HCT116 (cell line): ENCODE data around the gene NCMAP. TPM values are rescaled to one million over a fixed set of nuclear protein-coding genes. Genes with fewer than 3 reads are reported as not detected.

Experiments used
- ATAC-seq: fragments of 200-7000 bp; cut with Tn5 transposase; 2 replicates; pipeline ENCODE4 v1.9.1; 2020; ENCODE audit warnings: mild to moderate bottlenecking, moderate library complexity
- BruUV-seq: library from RNA; stranded (reverse); fragments of 400-500 nt; replicated peaks from 2 replicates; lab custom pipeline; 2021; lab: Mats Ljungman, UMichigan
- CTCF ChIA-PET: fragments of 300-600 bp; sonication (Branson Sonifier 250); formaldehyde crosslinking; loops from one replicate; lab custom pipeline; 2021; ENCODE audit warnings: antibody characterized with exemption; lab: Charles Lee
- POLR2A ChIA-PET: fragments of 300-600, 350-600 bp; sonication (Branson Sonifier 250); formaldehyde crosslinking; loops from one replicate; lab custom pipeline; 2021; ENCODE audit warnings: antibody characterized with exemption; lab: Charles Lee
- RAD21 ChIA-PET, 2 experiments: fragments of 300-600 bp; sonication (Branson Sonifier 250); formaldehyde crosslinking; loops; one replicate each; lab custom pipeline; 2023; ENCODE audit warnings: low total read pairs in 2 of 2; ENCODE audit not compliant: uncharacterized antibody in 2 of 2, unreplicated experiment in 2 of 2, low non-redundant PET in 1 of 2; lab: Charles Lee
- DNase-seq: peaks from one replicate; pipeline ENCODE4 v3.0.0-alpha.2; 2010; ENCODE audit warnings: low read depth, low spot score
- H2AFZ ChIP-seq: fragments of 200-600 bp; shearing (Covaris generic), sonication (generic); 2 replicates; pipeline ENCODE4 v1.6.1; 2017; ENCODE audit warnings: low read depth, mixed run types, mixed read lengths, antibody characterized with exemption, low read length; ENCODE audit not compliant: poor library complexity, severe bottlenecking
- H3K27ac ChIP-seq: 2 replicates; pipeline ENCODE4 v1.5.1; 2012; ENCODE audit warnings: low read depth, low read length
- H3K27me3 ChIP-seq: fragments of 200-600 bp; sonication (generic); 2 replicates; pipeline ENCODE4 v1.6.1; 2016; ENCODE audit warnings: mixed run types, low read length, mixed read lengths; ENCODE audit not compliant: insufficient read depth
- H3K36me3 ChIP-seq, 2 experiments: fragments of 200-500 bp in 1 of 2; fragments of 200-600 bp in 1 of 2; sonication (Bioruptor generic) in 1 of 2; sonication (generic) in 1 of 2; 2 replicates each; pipeline versions ENCODE4 v1.5.1 to v1.6.1; 2014 to 2016; ENCODE audit warnings: low read length in 2 of 2, inconsistent platforms in 1 of 2, mixed read lengths in 1 of 2, mixed run types in 1 of 2; ENCODE audit not compliant: insufficient read depth in 2 of 2, control insufficient read depth in 1 of 2
- H3K4me1 ChIP-seq, 2 experiments: fragments of 200-600 bp in 1 of 2; sonication (generic) in 1 of 2; 2 replicates each; pipeline versions ENCODE4 v1.5.1 to v1.6.1; 2012 to 2017; ENCODE audit warnings: low read length in 2 of 2, inconsistent platforms in 1 of 2, mild to moderate bottlenecking in 1 of 2, mixed read lengths in 1 of 2, mixed run types in 1 of 2, moderate library complexity in 1 of 2; ENCODE audit not compliant: insufficient read depth in 2 of 2, control insufficient read depth in 1 of 2
- H3K4me2 ChIP-seq: fragments of 200-600 bp; sonication (generic); 2 replicates; pipeline ENCODE4 v1.6.1; 2017; ENCODE audit warnings: mixed run types, low read length, mixed read lengths
- H3K4me3 ChIP-seq, 2 experiments: fragments of 200-600 bp in 1 of 2; sonication (generic) in 1 of 2; replicated peaks in 1 of 2; 2 replicates each; pipeline ENCODE4 v1.5.1; 2011 to 2016; ENCODE audit warnings: low read length in 2 of 2, control low read depth in 1 of 2, low read depth in 1 of 2, mild to moderate bottlenecking in 1 of 2, mixed read lengths in 1 of 2, mixed run types in 1 of 2
- H3K79me2 ChIP-seq: fragments of 200-600 bp; sonication (generic); 2 replicates; pipeline ENCODE4 v1.6.1; 2017; ENCODE audit warnings: mild to moderate bottlenecking, mixed run types, low read length, moderate library complexity, mixed read lengths; ENCODE audit not compliant: insufficient read depth
- H3K9ac ChIP-seq: fragments of 200-600 bp; sonication (generic); 2 replicates; pipeline ENCODE4 v1.6.1; 2016; ENCODE audit warnings: low read length, mixed read lengths
- H3K9me2 ChIP-seq: fragments of 200-600 bp; sonication (generic), shearing (Covaris generic); 2 replicates; pipeline ENCODE4 v1.6.1; 2017; ENCODE audit warnings: mixed run types, mild to moderate bottlenecking, moderate library complexity; ENCODE audit not compliant: insufficient read depth
- H3K9me3 ChIP-seq, 2 experiments: fragments of 200-500 bp in 1 of 2; fragments of 200-600 bp in 1 of 2; sonication (Bioruptor generic) in 1 of 2; sonication (generic) in 1 of 2; 2 replicates each; pipeline ENCODE4 v1.6.1; 2014 to 2017; ENCODE audit warnings: low read length in 2 of 2, mixed read lengths in 2 of 2, inconsistent platforms in 1 of 2, low read depth in 1 of 2, mild to moderate bottlenecking in 1 of 2, mixed run types in 1 of 2, moderate library complexity in 1 of 2; ENCODE audit not compliant: control insufficient read depth in 1 of 2, insufficient read depth in 1 of 2
- H4K20me1 ChIP-seq: fragments of 200-600 bp; sonication (generic), shearing (Covaris generic); 2 replicates; pipeline ENCODE4 v1.6.1; 2017; ENCODE audit warnings: mixed run types, mild to moderate bottlenecking, moderate library complexity; ENCODE audit not compliant: insufficient read depth
- CBX3 ChIP-seq: IDR thresholded peaks from 2 replicates; pipeline ENCODE4 v1.6.1; 2012; ENCODE audit warnings: low read depth
- CEBPB ChIP-seq: IDR thresholded peaks from 2 replicates; pipeline ENCODE4 v1.6.1; 2012; ENCODE audit warnings: low read depth
- CTCF ChIP-seq, 3 experiments: fragments of 200-600 bp in 1 of 3; sonication (generic) in 1 of 3; IDR thresholded peaks in 2 of 3; conservative IDR thresholded peaks in 1 of 3; 2 replicates each; pipeline ENCODE4 v1.5.1; 2012 to 2017; ENCODE audit warnings: low read depth in 2 of 3, low read length in 2 of 3, antibody characterized with exemption in 1 of 3, borderline replicate concordance in 1 of 3, control low read depth in 1 of 3, mild to moderate bottlenecking in 1 of 3, mixed read lengths in 1 of 3, mixed run types in 1 of 3, moderate library complexity in 1 of 3; ENCODE audit not compliant: insufficient read depth in 1 of 3
- EGR1 ChIP-seq: IDR thresholded peaks from 2 replicates; pipeline ENCODE4 v1.6.1; 2012; ENCODE audit warnings: low read depth
- ELF1 ChIP-seq: IDR thresholded peaks from 2 replicates; pipeline ENCODE4 v1.6.1; 2012; ENCODE audit warnings: low read depth, borderline replicate concordance
- EZH2 ChIP-seq: fragments of 200-600 bp; sonication (generic); IDR thresholded peaks from 2 replicates; pipeline ENCODE4 v1.6.1; 2017; ENCODE audit warnings: antibody characterized with exemption, mixed run types
- FOSL1 ChIP-seq: IDR thresholded peaks from 2 replicates; pipeline ENCODE4 v1.6.1; 2012; ENCODE audit warnings: low read depth
- JUND ChIP-seq: IDR thresholded peaks from 2 replicates; pipeline ENCODE4 v1.6.1; 2012
- MAX ChIP-seq: IDR thresholded peaks from 2 replicates; pipeline ENCODE4 v1.6.1; 2012
- POLR2A ChIP-seq: IDR thresholded peaks from 2 replicates; pipeline ENCODE4 v1.7.0; 2011; ENCODE audit warnings: borderline replicate concordance; ENCODE audit not compliant: insufficient read depth, insufficient read length; ENCODE audit errors: extremely low read depth
- POLR2AphosphoS5 ChIP-seq: IDR thresholded peaks from 2 replicates; pipeline ENCODE4 v1.6.1; 2011; ENCODE audit warnings: mild to moderate bottlenecking, low read depth, low read length, moderate library complexity
- RAD21 ChIP-seq: IDR thresholded peaks from 2 replicates; pipeline ENCODE4 v1.6.1; 2012; ENCODE audit warnings: low read depth, mild to moderate bottlenecking
- SP1 ChIP-seq: IDR thresholded peaks from 2 replicates; pipeline ENCODE4 v1.6.1; 2012; ENCODE audit warnings: low read depth
- SRF ChIP-seq: IDR thresholded peaks from 2 replicates; pipeline ENCODE4 v1.6.1; 2012; ENCODE audit warnings: low read depth
- TCF7L2 ChIP-seq: IDR thresholded peaks from 2 replicates; pipeline ENCODE4 v1.7.0; 2011; ENCODE audit warnings: borderline replicate concordance, inconsistent platforms; ENCODE audit not compliant: insufficient read depth, insufficient read length; ENCODE audit errors: extremely low read depth
- YY1 ChIP-seq: IDR thresholded peaks from 2 replicates; pipeline ENCODE4 v1.6.1; 2011; ENCODE audit warnings: low read length, low read depth, moderate library complexity, mild to moderate bottlenecking; ENCODE audit not compliant: insufficient replicate concordance; ENCODE audit errors: extremely low read depth
- ZFX ChIP-seq: fragments of 450-650 bp; IDR thresholded peaks from 2 replicates; pipeline ENCODE4 v1.6.1; 2017
- ZNF274 ChIP-seq: fragments of 200-500 bp; sonication (Bioruptor generic); IDR thresholded peaks from 2 replicates; pipeline ENCODE4 v1.6.1; 2014; ENCODE audit warnings: mild to moderate bottlenecking, low read depth, low read length, inconsistent platforms
- intact Hi-C: fragments of 100-400 bp; cut with micrococcal nuclease; formaldehyde crosslinking; loops from 2 replicates; pipeline ENCODE4 v1.10.0; 2022
- total RNA-seq: library from RNA; stranded (reverse); gene quantifications from one replicate; pipeline ENCODE4 v1.2.1, GENCODE V29; 2021; ENCODE audit not compliant: unreplicated experiment
- TF ChIP-seq, protein P1 (sequence below): IDR thresholded peaks from 2 replicates; pipeline ENCODE4 v1.6.1; 2011; ENCODE audit warnings: mild to moderate bottlenecking, low read length, moderate library complexity; ENCODE audit not compliant: insufficient replicate concordance; ENCODE audit errors: extremely low read depth

Gene NCMAP
- total RNA-seq, 1 experiment from 2014 or later: 0.84 TPM

DNA sequence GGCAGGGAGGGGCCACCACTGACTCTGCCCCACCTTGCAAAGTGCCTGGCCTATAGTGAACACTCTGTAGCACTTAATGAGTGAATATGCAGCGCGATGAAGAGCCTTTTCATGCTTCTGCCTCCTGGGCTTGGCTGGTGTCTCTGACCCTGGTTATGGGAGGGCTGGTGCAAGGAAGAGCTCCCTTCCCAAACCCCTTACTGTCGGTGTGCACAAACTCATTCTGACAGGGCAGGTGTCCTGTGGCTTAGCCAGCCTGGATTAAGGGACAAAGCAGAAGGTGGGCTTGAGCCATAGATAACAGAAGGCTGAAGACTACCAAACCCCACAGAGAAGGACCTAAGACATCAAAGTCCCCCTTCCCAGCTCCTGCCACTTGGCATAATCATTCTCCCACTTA lies 2.0 kb upstream of the NCMAP start:
- Histone ChIP-seq H3K4me1 (peaks cover 16 to 24% of the 10 kb centered on the region in 2 experiments; a peak in 3 of 4 replicates), H3K9me3 (no peaks in the 10 kb centered on the region), H3K27me3 (no peaks in the 10 kb centered on the region), H3K36me3 (no peaks in the 10 kb centered on the region), H3K9me2 (no peaks in the 10 kb centered on the region), H3K4me3 (no peak overlapping the region), H3K9ac (no peak overlapping the region), H3K79me2 (no peaks in the 10 kb centered on the region), H3K27ac (no peak overlapping the region), H3K4me2 (no peak overlapping the region), H4K20me1 (no peaks in the 10 kb centered on the region), H2AFZ (no peak overlapping the region)
- ChIA-PET RAD21 (interaction anchor here in 1 of 2 experiments (0.5 kb wide), 1 partner anchor 42 kb away, joined by 3 read pairs; no protein-coding TSS in a partner anchor), CTCF (interaction anchor here (0.7 kb wide), 1 partner anchor 34 kb away, joined by 4 read pairs; no protein-coding TSS in a partner anchor), POLR2A (no interaction called here)
- intact Hi-C loops: no loop called here
- TF ChIP-seq, protein P1, sequence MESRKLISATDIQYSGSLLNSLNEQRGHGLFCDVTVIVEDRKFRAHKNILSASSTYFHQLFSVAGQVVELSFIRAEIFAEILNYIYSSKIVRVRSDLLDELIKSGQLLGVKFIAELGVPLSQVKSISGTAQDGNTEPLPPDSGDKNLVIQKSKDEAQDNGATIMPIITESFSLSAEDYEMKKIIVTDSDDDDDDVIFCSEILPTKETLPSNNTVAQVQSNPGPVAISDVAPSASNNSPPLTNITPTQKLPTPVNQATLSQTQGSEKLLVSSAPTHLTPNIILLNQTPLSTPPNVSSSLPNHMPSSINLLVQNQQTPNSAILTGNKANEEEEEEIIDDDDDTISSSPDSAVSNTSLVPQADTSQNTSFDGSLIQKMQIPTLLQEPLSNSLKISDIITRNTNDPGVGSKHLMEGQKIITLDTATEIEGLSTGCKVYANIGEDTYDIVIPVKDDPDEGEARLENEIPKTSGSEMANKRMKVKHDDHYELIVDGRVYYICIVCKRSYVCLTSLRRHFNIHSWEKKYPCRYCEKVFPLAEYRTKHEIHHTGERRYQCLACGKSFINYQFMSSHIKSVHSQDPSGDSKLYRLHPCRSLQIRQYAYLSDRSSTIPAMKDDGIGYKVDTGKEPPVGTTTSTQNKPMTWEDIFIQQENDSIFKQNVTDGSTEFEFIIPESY: no peak
- TF ChIP-seq ZFX (no peak), RAD21 (no peak), CEBPB (no peak), CBX3 (no peak), ELF1 (no peak), EGR1 (no peak), POLR2A (no peak), ZNF274 (no peak), YY1 (no peak), MAX (no peak), EZH2 (no peak), FOSL1 (no peak), SRF (no peak), JUND (no peak), TCF7L2 (no peak), SP1 (no peak), POLR2AphosphoS5 (no peak), CTCF (IDR thresholded peaks at IDR 0.05 in 2 of 3, conservative IDR thresholded peaks at IDR 0.05 in 1 of 3; ENCODE audit: borderline replicate concordance in 1 of 3, insufficient read depth in 1 of 3, low read depth in 2 of 3, low read length in 2 of 3) (no peak)
- no TSS peak for BruUV-seq
- ATAC-seq: no peak
- no peak for DNase-seq
